Measurements from ENCODE around the gene IL15RA. TPM values are rescaled to one million over a fixed set of nuclear protein-coding genes. Genes with fewer than 3 reads are reported as not detected.

IL15RA gene
- total RNA-seq, 2 experiments from 2014 or later: 23.5 to 25.1 TPM

GRCh38 chr10:5953676-5954075 is 23.7 kb downstream of the IL15RA start:
- no peak overlapping the region for H3K4me3 Mint-ChIP-seq
- H3K4me1 Mint-ChIP-seq (ENCODE audit: low read depth): no peaks in the 10 kb centered on the region
- H3K27ac Mint-ChIP-seq: no peak overlapping the region
- peaks cover 22% of the 10 kb centered on the region for H3K36me3 Mint-ChIP-seq (ENCODE audit: low read depth)
- ChIA-PET POLR2A (interaction anchor here (1.0 kb wide), 1 partner anchor 14 kb away, joined by 3 read pairs; no protein-coding TSS in a partner anchor), CTCF (interaction anchor here (1.4 kb wide), 1 partner anchor 9 kb away, joined by 4 read pairs; no protein-coding TSS in a partner anchor)
- H3K9me3 Mint-ChIP-seq: no peaks in the 10 kb centered on the region
- intact Hi-C loops (cut with micrococcal nuclease): no loop called here
- DNase-seq (no peak), ATAC-seq (no peak)
- no peaks in the 10 kb centered on the region for H3K27me3 Mint-ChIP-seq
- TF ChIP-seq CTCF (IDR thresholded peaks at IDR 0.05): no peak

GRCh38 chr10:5952731-5953385 is 24.5 kb downstream of the IL15RA start:
- no peak for ATAC-seq
- Mint-ChIP-seq H3K4me3 (no peak overlapping the region), H3K36me3 (ENCODE audit: low read depth) (peaks cover 17% of the 10 kb centered on the region), H3K27me3 (no peaks in the 10 kb centered on the region), H3K4me1 (ENCODE audit: low read depth) (no peaks in the 10 kb centered on the region), H3K27ac (no peak overlapping the region), H3K9me3 (no peaks in the 10 kb centered on the region)
- no peak for DNase-seq
- intact Hi-C loops (cut with micrococcal nuclease): no loop called here
- no peak for TF ChIP-seq CTCF (IDR thresholded peaks at IDR 0.05)
- CTCF ChIA-PET: interaction anchor here (1.4 kb wide), 1 partner anchor 8 kb away, joined by 4 read pairs; no protein-coding TSS in a partner anchor
- POLR2A ChIA-PET: no interaction called here

- Mint-ChIP-seq H3K4me1 (ENCODE audit: low read depth) (no peaks in the 10 kb centered on the region), H3K27ac (no peak overlapping the region), H3K36me3 (ENCODE audit: low read depth) (peaks cover 15% of the 10 kb centered on the region), H3K4me3 (no peak overlapping the region), H3K9me3 (no peaks in the 10 kb centered on the region), H3K27me3 (no peaks in the 10 kb centered on the region)
- intact Hi-C loops (cut with micrococcal nuclease): no loop called here
- no peak for ATAC-seq
- POLR2A ChIA-PET: no interaction called here
- no peak for TF ChIP-seq CTCF (IDR thresholded peaks at IDR 0.05)
- CTCF ChIA-PET: no interaction called here
- DNase-seq: no peak
Measured at GRCh38 chr10:5951721-5952407, 25.5 kb downstream of the IL15RA start.

- CTCF ChIA-PET: no interaction called here
- DNase-seq (no peak), ATAC-seq (no peak)
- TF ChIP-seq CTCF (IDR thresholded peaks at IDR 0.05): no peak
- no peaks in the 10 kb centered on the region for H3K4me1 Mint-ChIP-seq (ENCODE audit: low read depth)
- no peaks in the 10 kb centered on the region for H3K9me3 Mint-ChIP-seq
- POLR2A ChIA-PET: no interaction called here
- no peak overlapping the region for H3K27ac Mint-ChIP-seq
- intact Hi-C loops (cut with micrococcal nuclease): no loop called here
- H3K27me3 Mint-ChIP-seq: no peaks in the 10 kb centered on the region
- H3K36me3 Mint-ChIP-seq (ENCODE audit: low read depth): peaks cover 14% of the 10 kb centered on the region
- no peak overlapping the region for H3K4me3 Mint-ChIP-seq
Measured at GRCh38 chr10:5951167-5951711, 26.1 kb downstream of the IL15RA start.
